Measurements from ENCODE around the gene SELPLG. TPM values are rescaled to one million over a fixed set of nuclear protein-coding genes. Genes with fewer than 3 reads are reported as not detected.
A peak's percentile ranks its signal among the peaks of the same experiment; 100 is the strongest.
"Not testable (repeated sequence)": the region's sequence is repeated elsewhere in the genome, so short reads cannot be mapped to it uniquely, and the experiment has no call there.

The SELPLG gene
- total RNA-seq, 4 donors from 2014 or later: 2.4 to 9.4 (median 5.9) TPM

GRCh38 chr12:108576660-108577234, 56.9 kb downstream of the SELPLG start:
- DNase-seq: peak in 1 of 3 donors; percentile 26
- H3K4me1 ChIP-seq: no peaks in the 10 kb centered on the region
- no peak overlapping the region for H3K27ac ChIP-seq
- no peaks in the 10 kb centered on the region for H3K27me3 ChIP-seq
- H3K36me3 ChIP-seq: no peaks in the 10 kb centered on the region
- TF ChIP-seq, protein P1, sequence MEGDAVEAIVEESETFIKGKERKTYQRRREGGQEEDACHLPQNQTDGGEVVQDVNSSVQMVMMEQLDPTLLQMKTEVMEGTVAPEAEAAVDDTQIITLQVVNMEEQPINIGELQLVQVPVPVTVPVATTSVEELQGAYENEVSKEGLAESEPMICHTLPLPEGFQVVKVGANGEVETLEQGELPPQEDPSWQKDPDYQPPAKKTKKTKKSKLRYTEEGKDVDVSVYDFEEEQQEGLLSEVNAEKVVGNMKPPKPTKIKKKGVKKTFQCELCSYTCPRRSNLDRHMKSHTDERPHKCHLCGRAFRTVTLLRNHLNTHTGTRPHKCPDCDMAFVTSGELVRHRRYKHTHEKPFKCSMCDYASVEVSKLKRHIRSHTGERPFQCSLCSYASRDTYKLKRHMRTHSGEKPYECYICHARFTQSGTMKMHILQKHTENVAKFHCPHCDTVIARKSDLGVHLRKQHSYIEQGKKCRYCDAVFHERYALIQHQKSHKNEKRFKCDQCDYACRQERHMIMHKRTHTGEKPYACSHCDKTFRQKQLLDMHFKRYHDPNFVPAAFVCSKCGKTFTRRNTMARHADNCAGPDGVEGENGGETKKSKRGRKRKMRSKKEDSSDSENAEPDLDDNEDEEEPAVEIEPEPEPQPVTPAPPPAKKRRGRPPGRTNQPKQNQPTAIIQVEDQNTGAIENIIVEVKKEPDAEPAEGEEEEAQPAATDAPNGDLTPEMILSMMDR (IDR thresholded peaks at IDR 0.05): no peak
- no peak for TF ChIP-seq POLR2A (IDR thresholded peaks at IDR 0.05)
- H3K9me3 ChIP-seq: no peaks in the 10 kb centered on the region
- no peak overlapping the region for H3K4me3 ChIP-seq

- H3K9me3 ChIP-seq: no peaks in the 10 kb centered on the region
- TF ChIP-seq, protein P1 (IDR thresholded peaks at IDR 0.05): no peak
- no peak for TF ChIP-seq POLR2A (IDR thresholded peaks at IDR 0.05)
- H3K4me1 ChIP-seq: no peaks in the 10 kb centered on the region
- no peaks in the 10 kb centered on the region for H3K36me3 ChIP-seq
- H3K27ac ChIP-seq: no peak overlapping the region
- no peak overlapping the region for H3K4me3 ChIP-seq
- peak in 1 of 3 donors; percentile 13 for DNase-seq
- no peaks in the 10 kb centered on the region for H3K27me3 ChIP-seq
These were observed 58.3 kb downstream of the SELPLG start for GRCh38 chr12:108575199-108575912.

DNA sequence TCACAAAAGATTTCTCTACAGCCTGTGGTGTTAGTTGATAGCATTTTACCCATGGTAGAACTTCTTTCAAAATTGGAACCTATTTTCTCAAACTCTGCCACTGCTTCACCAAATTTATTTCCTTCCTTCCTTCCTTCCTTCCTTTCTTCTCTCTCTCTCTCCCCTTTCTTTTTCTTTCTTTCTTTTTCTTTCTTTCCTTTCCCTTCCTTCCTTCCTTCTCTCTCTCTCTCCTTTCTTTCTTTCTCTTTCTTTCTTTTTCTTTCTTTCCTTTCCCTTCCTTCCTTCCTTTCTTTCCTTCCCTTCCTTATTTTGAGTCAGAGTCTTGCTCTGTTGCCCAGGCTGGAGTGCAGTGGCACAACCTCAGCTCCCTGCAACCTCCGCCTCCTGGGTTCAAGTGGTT, 59.4 kb downstream of the SELPLG start:
- H3K4me3 ChIP-seq, H3K4me1 ChIP-seq, H3K9me3 ChIP-seq, H3K27me3 ChIP-seq, DNase-seq, H3K27ac ChIP-seq, H3K36me3 ChIP-seq: not testable (repeated sequence)

GRCh38 chr12:108573317-108573716, 60.4 kb downstream of the SELPLG start:
- DNase-seq: peak in 1 of 3 donors; percentile 8
- peaks cover 0 to 16% (median 0%) of the 10 kb centered on the region in 3 donors for H3K36me3 ChIP-seq
- TF ChIP-seq POLR2A (IDR thresholded peaks at IDR 0.05): no peak
- TF ChIP-seq, protein P1 (IDR thresholded peaks at IDR 0.05): no peak
- no peak overlapping the region for H3K27ac ChIP-seq
- H3K9me3 ChIP-seq: no peaks in the 10 kb centered on the region
- no peaks in the 10 kb centered on the region for H3K27me3 ChIP-seq
- H3K4me1 ChIP-seq: no peaks in the 10 kb centered on the region
- no peak overlapping the region for H3K4me3 ChIP-seq

GRCh38 chr12:108572166-108572790, 61.4 kb downstream of the SELPLG start:
- no peak for TF ChIP-seq POLR2A (IDR thresholded peaks at IDR 0.05)
- TF ChIP-seq, protein P1 (IDR thresholded peaks at IDR 0.05): no peak
- Histone ChIP-seq H3K36me3 (peaks cover 0 to 26% (median 0%) of the 10 kb centered on the region in 3 donors), H3K9me3 (no peaks in the 10 kb centered on the region), H3K4me1 (peaks cover 0 to 6% (median 3%) of the 10 kb centered on the region in 4 donors), H3K27me3 (no peaks in the 10 kb centered on the region), H3K4me3 (no peak overlapping the region), H3K27ac (peak overlapping the region in 1 of 4 donors; percentile 25)
- peak in 2 of 3 donors; percentile 15 to 41 for DNase-seq

Small RNA genes within 50 kb of the gene (small RNA-seq; reads per million reads assigned to genes)
- 0 reads per million in 2 donors for gene RNU7-169P

Other genes starting within 250 kb of the SELPLG start
- 10 to 100 TPM in 2 of 4 donors, 1 to 10 TPM in 2; 4.1 to 11.6 (median 8.6) TPM for gene FICD, start 118.6 kb downstream of the SELPLG start, total RNA-seq
- 100 to 1,000 TPM in 1 of 4 donors, 10 to 100 TPM in 3; 67.8 to 205 (median 77.7) TPM for gene SART3, start 72.7 kb downstream of the SELPLG start, total RNA-seq
- gene ISCU, start 71.3 kb downstream of the SELPLG start, total RNA-seq: 100 to 1,000 TPM; 121 to 146 (median 138) TPM
- gene TMEM119, start 35.8 kb downstream of the SELPLG start, total RNA-seq: 10 to 100 TPM in 1 of 4 donors, 1 to 10 TPM in 3; 1.8 to 17.3 (median 3.4) TPM
- 100 to 1,000 TPM in 1 of 4 donors, 10 to 100 TPM in 3; 76.3 to 144 (median 87.4) TPM for gene CORO1C, start 97.6 kb upstream of the SELPLG start, total RNA-seq
- gene SSH1, start 223.7 kb upstream of the SELPLG start, total RNA-seq: 10 to 100 TPM; 11.6 to 35.5 (median 23.3) TPM
- 1 to 10 TPM in 1 of 4 donors, not detected in 3; 1.2 TPM for gene DAO, start 246.2 kb upstream of the SELPLG start, total RNA-seq

Data from Peyer's patch (tissue), 4 donors.